Measurements from ENCODE around the gene PARP11. TPM values are rescaled to one million over a fixed set of nuclear protein-coding genes. Genes with fewer than 3 reads are reported as not detected.

The PARP11 gene
- total and polyA plus RNA-seq, 2 donors (not counting 3 experiments of a cell fraction or from before 2014, with no cell fraction given), result 3.0 to 4.9 TPM

DNA sequence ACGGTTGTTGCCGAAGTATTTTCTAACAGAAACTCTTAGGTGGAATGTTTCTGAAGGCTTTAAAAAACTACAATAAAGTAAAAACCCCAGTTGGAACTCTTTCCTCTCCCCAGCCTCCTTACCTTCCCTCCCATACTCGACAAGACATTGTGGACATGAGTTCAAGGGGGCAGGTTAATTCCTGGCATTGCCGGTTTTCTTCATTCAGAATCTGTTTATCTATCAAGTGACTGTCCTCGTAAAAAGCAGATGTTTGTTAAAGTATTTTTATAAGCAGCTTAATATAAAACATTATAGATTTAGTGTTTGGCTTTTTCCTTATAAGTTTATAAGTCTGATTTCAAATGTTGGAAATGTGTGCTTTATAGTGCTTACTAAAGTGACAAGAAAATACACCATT lies 30.7 kb downstream of the PARP11 start:
- no peak for DNase-seq (ENCODE audit: low read depth, low spot score)
- TF ChIP-seq POLR2AphosphoS5 (IDR thresholded peaks at IDR 0.05; ENCODE audit: insufficient read depth, low read depth, low read length) (no peak), POLR2A (IDR thresholded peaks at IDR 0.05; ENCODE audit: low read depth, low read length) (no peak), GATA2 (IDR thresholded peaks at IDR 0.05; ENCODE audit: insufficient read depth, insufficient read length, low read depth, low read length) (no peak), FOS (IDR thresholded peaks at IDR 0.05; ENCODE audit: borderline replicate concordance, insufficient read depth, low read length) (no peak), JUN (IDR thresholded peaks at IDR 0.05; ENCODE audit: borderline replicate concordance, insufficient read depth, insufficient read length, low read depth) (no peak), EZH2 (IDR thresholded peaks at IDR 0.05; ENCODE audit: borderline replicate concordance, low read depth, low read length, severe bottlenecking) (no peak), MYC (IDR thresholded peaks at IDR 0.05; ENCODE audit: low read depth, low read length) (no peak), CTCF (IDR thresholded peaks at IDR 0.05; ENCODE audit: extremely low read depth in 1 of 2, insufficient read depth in 1 of 2, low read depth in 1 of 2, low read length in 2 of 2) (no peak)
- TF ChIP-seq, protein P1, sequence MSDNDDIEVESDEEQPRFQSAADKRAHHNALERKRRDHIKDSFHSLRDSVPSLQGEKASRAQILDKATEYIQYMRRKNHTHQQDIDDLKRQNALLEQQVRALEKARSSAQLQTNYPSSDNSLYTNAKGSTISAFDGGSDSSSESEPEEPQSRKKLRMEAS (IDR thresholded peaks at IDR 0.05; ENCODE audit: insufficient read depth, insufficient read length), result no peak
- H3K4me2 ChIP-seq (ENCODE audit: insufficient read depth, low read length), result no peak overlapping the region
- no peak overlapping the region for H3K27ac ChIP-seq (ENCODE audit: insufficient read depth, low read depth, low read length)
- no TSS peak for BruUV-seq (replicated peaks)
- intact Hi-C loops (cut with micrococcal nuclease), result no loop called here
- H3K27me3 ChIP-seq (ENCODE audit: control insufficient read depth in 2 of 2, insufficient read depth in 2 of 2, low read length in 2 of 2), result peaks cover 3 to 8% of the 10 kb centered on the region in 2 experiments
- no peaks in the 10 kb centered on the region for H3K9me3 ChIP-seq (replicated peaks; ENCODE audit: control insufficient read depth, insufficient read depth, low read length)
- dilution Hi-C loops (cut with MboI; ENCODE audit: extremely low pct_ligation_motif_present, low sequenced_read_pairs), result no loop called here
- FAIRE-seq, result no peak
- H2AFZ ChIP-seq (ENCODE audit: low read depth, low read length), result no peak overlapping the region
- H4K20me1 ChIP-seq (replicated peaks; ENCODE audit: control insufficient read depth, extremely low read depth, insufficient read depth, low read length), result no peaks in the 10 kb centered on the region
- POLR2A ChIA-PET, result no interaction called here
- no peaks in the 10 kb centered on the region for H3K4me1 ChIP-seq (ENCODE audit: control insufficient read depth, extremely low read depth, insufficient read depth, low read length)
- no peaks in the 10 kb centered on the region for H3K36me3 ChIP-seq (ENCODE audit: control insufficient read depth in 2 of 2, extremely low read depth in 1 of 2, insufficient read depth in 2 of 2, low read length in 2 of 2)
- H3K4me3 ChIP-seq (replicated peaks in 1 of 3; ENCODE audit: insufficient read depth in 1 of 3, low read depth in 1 of 3, low read length in 3 of 3), result no peak overlapping the region
- CTCF ChIA-PET, result no interaction called here
- H3K9ac ChIP-seq (replicated peaks; ENCODE audit: extremely low read depth, insufficient read depth, low read length), result no peak overlapping the region
- H3K79me2 ChIP-seq (ENCODE audit: control insufficient read depth, insufficient read depth, low read length), result no peaks in the 10 kb centered on the region
- H3K9me1 ChIP-seq (replicated peaks; ENCODE audit: control insufficient read depth, extremely low read depth, insufficient read depth, low read length), result no peaks in the 10 kb centered on the region

Data from endothelial cell of umbilical vein (primary cell).